Measurements from ENCODE around the gene SYT1.

GRCh38 chr12:79357048-79357447, 492.5 kb downstream of the SYT1 start:
- TF ChIP-seq CTCF (IDR thresholded peaks at IDR 0.05 in 8 of 11, conservative IDR thresholded peaks at IDR 0.05 in 3 of 11) (no peak), POLR2A (IDR thresholded peaks at IDR 0.05) (no peak), POLR2AphosphoS5 (IDR thresholded peaks at IDR 0.05) (no peak)
